ENCODE data around the gene HNRNPA2B1.

The HNRNPA2B1 gene

DNA sequence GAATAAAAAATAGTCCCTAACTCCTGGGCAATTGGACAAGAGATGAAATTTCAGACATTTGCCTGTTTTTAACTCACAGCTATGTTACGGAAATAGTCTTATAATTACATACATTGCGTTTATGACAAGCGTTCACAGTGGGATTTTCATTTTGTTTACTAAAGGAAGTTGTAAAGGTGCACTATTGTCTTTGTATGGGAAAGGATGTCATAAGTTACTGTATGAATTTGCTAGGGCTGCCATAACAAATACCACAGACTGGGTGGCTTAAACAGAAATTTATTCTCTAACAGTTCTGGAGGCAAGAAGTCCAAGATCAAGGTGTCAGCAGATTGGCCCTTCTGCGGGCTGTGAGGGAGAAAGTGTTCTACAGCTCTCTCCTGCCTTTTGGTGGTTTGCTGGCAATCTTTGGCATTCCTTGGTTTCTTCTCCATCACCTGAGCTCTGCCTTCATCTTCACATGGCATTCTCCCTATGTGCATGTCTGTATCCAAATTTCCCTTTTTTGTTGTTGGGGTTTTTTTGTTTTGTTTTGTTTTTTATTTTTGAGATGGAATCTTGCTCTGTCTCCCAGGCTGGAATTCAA is 42.9 kb downstream of the HNRNPA2B1 start:
- in situ Hi-C loops (cut with HindIII; ENCODE audit: low pct_ligation_motif_present, low sequenced_read_pairs): no loop called here
- Histone ChIP-seq H3K4me3 (ENCODE audit: low read depth, low read length) (no peak overlapping the region), H3K27ac (no peak overlapping the region), H3K36me3 (replicated peaks) (no peaks in the 10 kb centered on the region), H3K27me3 (replicated peaks) (no peaks in the 10 kb centered on the region)
- no peak for DNase-seq
- TF ChIP-seq, protein P1, sequence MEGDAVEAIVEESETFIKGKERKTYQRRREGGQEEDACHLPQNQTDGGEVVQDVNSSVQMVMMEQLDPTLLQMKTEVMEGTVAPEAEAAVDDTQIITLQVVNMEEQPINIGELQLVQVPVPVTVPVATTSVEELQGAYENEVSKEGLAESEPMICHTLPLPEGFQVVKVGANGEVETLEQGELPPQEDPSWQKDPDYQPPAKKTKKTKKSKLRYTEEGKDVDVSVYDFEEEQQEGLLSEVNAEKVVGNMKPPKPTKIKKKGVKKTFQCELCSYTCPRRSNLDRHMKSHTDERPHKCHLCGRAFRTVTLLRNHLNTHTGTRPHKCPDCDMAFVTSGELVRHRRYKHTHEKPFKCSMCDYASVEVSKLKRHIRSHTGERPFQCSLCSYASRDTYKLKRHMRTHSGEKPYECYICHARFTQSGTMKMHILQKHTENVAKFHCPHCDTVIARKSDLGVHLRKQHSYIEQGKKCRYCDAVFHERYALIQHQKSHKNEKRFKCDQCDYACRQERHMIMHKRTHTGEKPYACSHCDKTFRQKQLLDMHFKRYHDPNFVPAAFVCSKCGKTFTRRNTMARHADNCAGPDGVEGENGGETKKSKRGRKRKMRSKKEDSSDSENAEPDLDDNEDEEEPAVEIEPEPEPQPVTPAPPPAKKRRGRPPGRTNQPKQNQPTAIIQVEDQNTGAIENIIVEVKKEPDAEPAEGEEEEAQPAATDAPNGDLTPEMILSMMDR (IDR thresholded peaks at IDR 0.05; ENCODE audit: low read depth, low read length, missing control alignments): no peak

- in situ Hi-C loops (cut with HindIII; ENCODE audit: low pct_ligation_motif_present, low sequenced_read_pairs): no loop called here
- Histone ChIP-seq H3K4me3 (ENCODE audit: low read depth, low read length) (peak overlapping the region; percentile 22), H3K27me3 (replicated peaks) (no peaks in the 10 kb centered on the region), H3K36me3 (replicated peaks) (no peaks in the 10 kb centered on the region), H3K27ac (peak overlapping the region; percentile 83)
- peak; percentile 95 for DNase-seq
- TF ChIP-seq, protein P1 (IDR thresholded peaks at IDR 0.05; ENCODE audit: low read depth, low read length, missing control alignments): no peak
These were observed 43.8 kb downstream of the HNRNPA2B1 start for GRCh38 chr7:26156451-26157420.

DNA sequence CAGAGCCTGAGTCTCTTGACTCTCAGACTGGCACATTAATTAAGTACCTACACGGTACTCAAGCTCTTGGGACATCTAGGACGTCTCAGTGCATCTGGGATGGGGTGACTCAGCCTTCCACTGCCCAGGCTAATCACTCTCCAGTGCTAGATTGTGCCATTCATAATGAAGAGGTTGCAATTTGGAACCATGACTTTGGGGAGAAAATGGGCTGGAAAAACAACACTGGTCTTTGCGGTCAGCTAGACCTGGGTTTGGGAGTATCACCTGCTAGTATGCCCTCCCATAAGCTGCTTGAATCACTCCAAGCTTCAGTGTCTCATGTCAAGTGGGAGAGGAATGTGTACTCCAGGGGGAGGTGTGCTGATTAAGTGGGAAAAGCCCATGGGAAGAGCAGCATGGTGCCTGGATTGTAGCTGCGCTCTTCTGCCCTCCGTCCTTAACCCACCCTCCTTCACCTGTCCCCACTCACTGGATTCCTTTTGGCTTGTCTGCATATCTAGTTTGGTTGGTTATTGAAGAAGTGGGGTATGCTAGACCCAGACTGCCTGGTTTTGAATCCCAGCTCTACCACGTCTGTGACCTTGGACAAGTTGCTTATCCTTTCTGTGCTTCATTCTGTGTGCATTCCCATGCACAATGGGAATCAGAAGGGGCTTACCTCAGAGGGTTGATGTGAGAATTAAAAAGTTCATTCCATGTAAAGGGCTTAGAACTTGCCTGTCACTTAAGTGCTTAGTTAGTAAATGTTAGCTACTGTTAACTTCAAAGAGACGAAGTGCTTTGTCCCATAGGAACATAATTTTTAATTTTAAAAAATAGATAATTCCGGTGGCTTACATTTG is 44.8 kb downstream of the HNRNPA2B1 start:
- no peaks in the 10 kb centered on the region for H3K36me3 ChIP-seq (replicated peaks)
- TF ChIP-seq, protein P1 (IDR thresholded peaks at IDR 0.05; ENCODE audit: low read depth, low read length, missing control alignments): no peak
- H3K27me3 ChIP-seq (replicated peaks): no peaks in the 10 kb centered on the region
- in situ Hi-C loops (cut with HindIII; ENCODE audit: low pct_ligation_motif_present, low sequenced_read_pairs): no loop called here
- H3K4me3 ChIP-seq (ENCODE audit: low read depth, low read length): peak overlapping the region; percentile 22
- DNase-seq: peak; percentile 52
- peak overlapping the region; percentile 83 for H3K27ac ChIP-seq

DNA sequence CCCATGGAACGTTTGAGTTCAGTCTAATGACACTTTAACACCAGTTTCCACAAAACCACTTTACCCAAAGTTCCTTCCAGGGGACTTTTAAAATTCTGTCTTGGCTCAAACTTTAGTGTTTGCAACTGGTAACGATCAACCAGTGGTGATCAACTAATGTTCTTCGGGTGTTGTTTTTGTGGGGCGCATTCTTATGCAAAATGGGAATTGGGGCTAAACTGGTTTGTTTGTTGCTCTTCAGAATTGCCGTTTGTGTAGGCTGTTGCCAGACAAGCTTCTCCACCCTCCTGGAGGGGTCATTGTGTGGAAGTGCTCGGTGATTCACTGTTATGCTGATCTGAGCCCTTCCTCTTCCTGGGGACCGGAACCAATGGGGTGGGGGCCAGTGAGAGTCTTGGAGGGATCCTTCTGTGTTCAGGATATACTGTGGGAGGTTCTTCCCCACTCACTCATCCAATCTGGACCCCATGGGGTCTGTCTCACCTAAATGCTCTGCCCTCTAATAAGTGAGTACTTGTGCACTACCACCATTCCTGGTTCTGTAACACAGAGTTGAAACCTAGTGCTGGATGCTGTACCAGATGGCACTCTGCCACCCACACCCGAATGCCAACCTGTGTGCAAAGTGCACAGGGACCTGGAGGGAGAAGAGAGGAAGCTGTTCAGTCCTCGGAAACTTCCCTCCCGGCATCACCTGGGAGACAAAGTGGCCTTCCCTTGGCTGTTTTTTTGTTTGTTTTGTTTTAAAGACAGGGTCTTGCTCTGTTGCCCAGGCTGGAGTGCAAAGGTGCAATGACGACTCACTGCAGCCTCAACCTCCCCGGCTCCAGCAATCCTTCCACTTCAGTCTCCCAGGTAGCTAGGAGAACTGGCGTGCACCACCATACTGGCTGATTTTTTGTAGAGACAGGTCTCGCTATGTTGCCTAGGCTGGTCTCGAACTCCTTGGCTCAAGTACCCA is 46.4 kb downstream of the HNRNPA2B1 start:
- in situ Hi-C loops (cut with HindIII; ENCODE audit: low pct_ligation_motif_present, low sequenced_read_pairs): no loop called here

More for the DNA sequence above, 46.4 kb downstream of the HNRNPA2B1 start:
- TF ChIP-seq, protein P1 (IDR thresholded peaks at IDR 0.05; ENCODE audit: low read depth, low read length, missing control alignments): no peak
- Histone ChIP-seq H3K27me3 (replicated peaks) (no peaks in the 10 kb centered on the region), H3K4me3 (ENCODE audit: low read depth, low read length) (no peak overlapping the region), H3K36me3 (replicated peaks) (no peaks in the 10 kb centered on the region), H3K27ac (peak overlapping the region; percentile 22)
- peak; percentile 52 for DNase-seq
